ENCODE data around the gene GUCY2C.

Gene GUCY2C

DNA sequence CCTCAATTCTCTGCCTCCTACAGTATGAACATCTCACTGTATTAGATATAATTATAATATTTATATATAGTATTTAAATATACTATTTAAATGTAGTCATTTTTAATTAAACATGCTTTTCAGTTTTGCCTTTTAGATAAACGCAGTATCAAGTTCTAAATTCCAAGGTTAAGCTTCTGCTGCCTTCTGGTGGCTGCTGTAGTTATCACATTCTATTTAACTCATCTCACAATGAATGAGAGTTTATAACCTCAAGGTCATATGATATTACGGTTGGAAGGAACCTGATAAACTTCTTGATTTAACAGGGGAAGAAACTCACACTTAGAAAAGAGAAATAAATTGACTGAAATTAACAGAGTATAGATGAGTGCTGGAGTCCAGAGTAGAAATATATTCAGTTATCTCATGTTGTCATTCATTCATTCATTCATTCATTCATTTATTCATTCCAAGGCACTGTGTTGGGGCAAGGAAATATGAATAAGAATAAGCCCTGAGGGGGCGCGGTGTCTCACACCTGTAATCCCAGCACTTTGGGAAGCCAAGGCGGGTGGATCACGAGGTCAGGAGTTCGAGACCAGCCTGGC is 31.9 kb downstream of the GUCY2C start:
- Mint-ChIP-seq H3K36me3 (no peaks in the 10 kb centered on the region), H3K4me1 (peaks cover 18% of the 10 kb centered on the region), H3K27ac (peak overlapping the region; percentile 21), H3K27me3 (peaks cover 3% of the 10 kb centered on the region), H3K4me3 (no peak overlapping the region), H3K9me3 (peaks cover 3% of the 10 kb centered on the region)
- ATAC-seq (ENCODE audit: low read depth) (peak; percentile 76), DNase-seq (ENCODE audit: low spot score in 2 of 2) (peak; percentile 36 to 57)

DNA sequence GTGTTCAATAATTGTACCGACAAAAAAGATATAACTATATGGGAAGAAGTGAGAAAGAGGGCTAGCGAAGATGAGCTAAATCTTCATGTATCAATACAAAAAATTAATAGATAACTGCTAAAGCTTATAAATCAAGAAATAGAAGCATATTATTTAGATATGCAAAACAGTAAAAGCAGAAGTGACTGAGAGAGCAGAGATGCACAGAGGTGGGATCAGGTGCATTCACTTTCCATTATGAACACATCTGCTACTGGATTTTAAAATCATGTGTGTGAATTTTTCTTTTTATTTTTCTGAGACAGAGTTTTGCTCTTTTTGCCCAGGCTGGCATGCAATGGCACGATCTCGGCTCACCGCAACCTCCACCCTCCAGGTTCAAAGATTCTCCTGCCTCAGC is 33.4 kb downstream of the GUCY2C start:
- Mint-ChIP-seq H3K4me1 (peaks cover 18% of the 10 kb centered on the region), H3K27ac (no peak overlapping the region), H3K36me3 (no peaks in the 10 kb centered on the region), H3K9me3 (peaks cover 3% of the 10 kb centered on the region), H3K27me3 (peaks cover 3% of the 10 kb centered on the region), H3K4me3 (no peak overlapping the region)
- DNase-seq (ENCODE audit: low spot score in 2 of 2) (no peak), ATAC-seq (ENCODE audit: low read depth) (peak; percentile 48)

DNA sequence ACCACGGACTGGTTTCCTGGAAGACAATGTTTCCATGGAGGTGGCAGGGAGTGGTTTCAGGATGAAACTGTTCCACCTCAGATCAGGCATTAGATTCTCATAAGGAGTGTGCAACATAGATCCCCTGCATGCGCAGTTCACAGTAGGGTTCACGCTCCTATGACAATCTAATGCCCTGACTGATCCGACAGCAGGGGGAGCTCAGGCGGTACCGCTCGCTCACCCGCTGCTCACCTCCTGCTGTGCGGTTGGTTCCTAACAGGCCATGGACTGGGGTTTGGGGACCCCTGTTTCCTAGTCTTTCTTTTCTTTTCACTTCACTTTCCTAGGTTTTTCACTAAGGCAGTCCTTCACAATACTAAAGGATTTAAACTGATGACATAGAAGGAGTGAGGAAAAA is 39.6 kb downstream of the GUCY2C start:
- no peaks in the 10 kb centered on the region for H3K36me3 Mint-ChIP-seq
- H3K4me3 Mint-ChIP-seq, result no peak overlapping the region
- H3K4me1 Mint-ChIP-seq, result no peaks in the 10 kb centered on the region

DNA sequence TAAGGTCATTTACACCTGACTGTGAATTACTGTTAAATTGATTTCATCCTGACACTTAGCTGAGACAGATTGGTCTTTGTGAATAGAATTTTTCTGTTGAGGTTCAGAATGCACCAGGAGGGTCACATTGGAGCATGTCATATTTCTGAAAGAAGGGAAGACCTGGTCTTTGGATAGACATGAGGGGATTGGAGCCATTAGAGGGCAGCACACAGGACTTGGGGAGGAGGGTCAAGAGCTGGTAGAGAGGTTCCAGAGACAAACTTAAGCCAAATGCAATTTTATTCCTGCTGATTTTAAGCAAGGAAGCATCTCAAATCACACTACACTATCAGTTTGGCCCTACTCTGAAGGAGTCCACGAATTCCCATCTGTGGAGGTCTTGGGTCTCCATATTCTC is 41.1 kb downstream of the GUCY2C start:
- H3K4me3 Mint-ChIP-seq, result no peak overlapping the region
- no peaks in the 10 kb centered on the region for H3K27me3 Mint-ChIP-seq
- ATAC-seq (ENCODE audit: low read depth), result no peak
- H3K36me3 Mint-ChIP-seq, result no peaks in the 10 kb centered on the region
- no peaks in the 10 kb centered on the region for H3K4me1 Mint-ChIP-seq
- H3K9me3 Mint-ChIP-seq, result no peaks in the 10 kb centered on the region
- DNase-seq (ENCODE audit: low spot score in 2 of 2), result no peak
- H3K27ac Mint-ChIP-seq, result no peak overlapping the region

More for the DNA sequence above, 39.6 kb downstream of the GUCY2C start:
- H3K27ac Mint-ChIP-seq, result no peak overlapping the region
- ATAC-seq (ENCODE audit: low read depth) (no peak), DNase-seq (ENCODE audit: low spot score in 2 of 2) (no peak)
- H3K9me3 Mint-ChIP-seq, result no peaks in the 10 kb centered on the region
- no peaks in the 10 kb centered on the region for H3K27me3 Mint-ChIP-seq

DNA sequence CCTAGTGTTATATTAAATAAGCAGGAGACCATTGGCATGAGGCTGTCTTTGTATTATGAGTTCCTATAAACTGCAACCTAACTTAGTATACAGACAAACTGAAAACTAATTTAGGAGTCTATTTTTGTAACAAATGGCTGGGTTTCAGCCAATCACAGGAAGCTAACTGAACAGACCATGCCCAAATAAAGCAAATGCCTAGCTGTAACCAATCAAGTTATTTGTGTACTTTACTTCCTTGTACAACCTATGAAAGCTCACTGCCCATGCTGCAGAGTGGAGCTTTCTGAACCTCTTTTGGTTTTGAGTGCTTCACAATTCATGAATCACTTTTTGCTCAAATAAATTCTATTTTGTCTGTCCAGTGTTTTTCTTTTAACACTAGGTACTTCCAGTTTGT is 41.6 kb downstream of the GUCY2C start:
- Mint-ChIP-seq H3K27me3 (no peaks in the 10 kb centered on the region), H3K4me3 (no peak overlapping the region), H3K4me1 (no peaks in the 10 kb centered on the region), H3K27ac (no peak overlapping the region), H3K36me3 (no peaks in the 10 kb centered on the region), H3K9me3 (no peaks in the 10 kb centered on the region)
- ATAC-seq (ENCODE audit: low read depth) (no peak), DNase-seq (ENCODE audit: low spot score in 2 of 2) (no peak)

DNA sequence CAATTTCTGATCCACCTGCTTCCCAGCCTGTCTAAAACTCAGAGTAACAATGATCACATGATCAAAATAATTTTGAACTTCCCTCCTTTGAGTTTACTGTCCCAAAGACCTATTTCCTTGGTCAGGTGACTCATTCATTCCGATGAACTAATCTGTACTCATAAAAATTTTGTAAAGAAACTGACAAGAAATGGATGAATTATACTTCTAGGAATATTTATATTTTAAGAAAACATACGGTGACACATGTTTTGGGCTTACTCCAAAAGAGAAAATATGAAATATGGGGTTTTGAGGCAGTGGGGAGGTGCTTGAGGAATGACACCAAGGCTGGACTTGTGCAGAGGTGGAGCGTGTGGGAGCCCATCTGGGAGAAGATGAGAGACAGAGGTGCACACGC is 42.0 kb downstream of the GUCY2C start:
- no peak for DNase-seq (ENCODE audit: low spot score in 2 of 2)
- H3K4me3 Mint-ChIP-seq, result no peak overlapping the region
- ATAC-seq (ENCODE audit: low read depth), result no peak
- no peaks in the 10 kb centered on the region for H3K36me3 Mint-ChIP-seq
- no peaks in the 10 kb centered on the region for H3K27me3 Mint-ChIP-seq
- H3K27ac Mint-ChIP-seq, result no peak overlapping the region
- H3K4me1 Mint-ChIP-seq, result no peaks in the 10 kb centered on the region
- H3K9me3 Mint-ChIP-seq, result no peaks in the 10 kb centered on the region

DNA sequence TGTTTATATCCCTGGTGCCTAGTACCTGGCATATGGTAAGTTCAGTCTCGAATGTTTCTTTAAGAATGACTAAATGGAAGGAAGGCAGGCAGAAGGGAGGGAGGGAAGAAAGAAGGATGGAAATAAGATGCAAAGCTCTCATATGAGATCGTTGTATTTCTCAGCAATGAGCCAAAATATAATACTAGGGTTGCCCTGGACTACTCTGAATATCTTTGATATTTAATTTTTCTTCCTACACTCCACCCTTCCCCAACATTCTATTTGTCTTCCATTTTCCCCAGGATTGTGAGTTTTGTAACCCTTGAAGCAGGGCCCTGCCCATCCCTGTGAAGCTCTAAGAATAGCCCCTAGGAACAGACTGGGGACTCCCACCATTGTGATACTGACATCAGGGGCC is 43.9 kb downstream of the GUCY2C start:
- Mint-ChIP-seq H3K4me1 (no peaks in the 10 kb centered on the region), H3K9me3 (no peaks in the 10 kb centered on the region), H3K27me3 (no peaks in the 10 kb centered on the region), H3K4me3 (no peak overlapping the region), H3K36me3 (no peaks in the 10 kb centered on the region), H3K27ac (no peak overlapping the region)
- no peak for DNase-seq (ENCODE audit: low spot score in 2 of 2)
- no peak for ATAC-seq (ENCODE audit: low read depth)

DNA sequence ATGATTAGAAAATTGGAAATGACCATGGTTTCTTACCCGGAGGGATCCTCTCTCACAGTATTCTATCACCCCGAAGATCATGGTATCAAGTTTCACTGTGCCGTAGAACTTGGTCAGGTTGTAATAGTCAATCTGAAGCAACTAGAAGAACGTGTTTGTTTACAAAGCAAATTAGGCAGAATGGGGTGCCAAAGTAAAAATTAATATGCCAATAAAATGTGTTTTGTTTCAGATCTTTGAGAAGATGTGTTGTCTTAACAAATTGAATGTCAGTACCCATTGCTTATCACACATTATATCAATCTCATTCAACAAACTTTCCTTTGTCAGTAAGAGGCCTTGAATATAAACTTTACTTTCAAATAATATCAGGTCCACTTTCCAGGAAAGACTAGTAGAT is 45.0 kb downstream of the GUCY2C start:
- ATAC-seq (ENCODE audit: low read depth) (no peak), DNase-seq (ENCODE audit: low spot score in 2 of 2) (no peak)
- Mint-ChIP-seq H3K4me3 (no peak overlapping the region), H3K36me3 (no peaks in the 10 kb centered on the region), H3K9me3 (no peaks in the 10 kb centered on the region), H3K27me3 (no peaks in the 10 kb centered on the region), H3K4me1 (no peaks in the 10 kb centered on the region), H3K27ac (no peak overlapping the region)

DNA sequence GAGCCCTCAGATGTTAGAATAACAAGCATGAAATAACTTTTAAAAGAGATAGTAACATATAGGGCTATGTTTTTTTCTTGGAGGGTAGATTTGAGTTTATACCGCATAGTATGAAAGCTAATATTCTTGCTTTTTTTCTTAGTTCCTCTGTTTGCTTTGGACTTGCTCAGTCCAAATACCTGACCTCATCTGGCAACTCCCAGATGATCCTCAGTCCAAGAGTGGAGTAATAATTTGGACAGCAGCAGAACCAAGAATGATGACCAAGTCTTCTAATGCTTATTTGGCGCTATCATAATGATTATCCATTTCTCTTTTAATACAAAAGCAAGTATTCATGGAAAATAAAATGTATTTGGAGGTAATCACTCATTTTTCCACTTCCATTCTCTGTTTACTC is 45.6 kb downstream of the GUCY2C start:
- H3K4me1 Mint-ChIP-seq, result no peaks in the 10 kb centered on the region
- no peak for ATAC-seq (ENCODE audit: low read depth)
- no peaks in the 10 kb centered on the region for H3K36me3 Mint-ChIP-seq
- H3K9me3 Mint-ChIP-seq, result no peaks in the 10 kb centered on the region
- H3K27ac Mint-ChIP-seq, result no peak overlapping the region
- H3K4me3 Mint-ChIP-seq, result no peak overlapping the region
- no peak for DNase-seq (ENCODE audit: low spot score in 2 of 2)
- no peaks in the 10 kb centered on the region for H3K27me3 Mint-ChIP-seq

DNA sequence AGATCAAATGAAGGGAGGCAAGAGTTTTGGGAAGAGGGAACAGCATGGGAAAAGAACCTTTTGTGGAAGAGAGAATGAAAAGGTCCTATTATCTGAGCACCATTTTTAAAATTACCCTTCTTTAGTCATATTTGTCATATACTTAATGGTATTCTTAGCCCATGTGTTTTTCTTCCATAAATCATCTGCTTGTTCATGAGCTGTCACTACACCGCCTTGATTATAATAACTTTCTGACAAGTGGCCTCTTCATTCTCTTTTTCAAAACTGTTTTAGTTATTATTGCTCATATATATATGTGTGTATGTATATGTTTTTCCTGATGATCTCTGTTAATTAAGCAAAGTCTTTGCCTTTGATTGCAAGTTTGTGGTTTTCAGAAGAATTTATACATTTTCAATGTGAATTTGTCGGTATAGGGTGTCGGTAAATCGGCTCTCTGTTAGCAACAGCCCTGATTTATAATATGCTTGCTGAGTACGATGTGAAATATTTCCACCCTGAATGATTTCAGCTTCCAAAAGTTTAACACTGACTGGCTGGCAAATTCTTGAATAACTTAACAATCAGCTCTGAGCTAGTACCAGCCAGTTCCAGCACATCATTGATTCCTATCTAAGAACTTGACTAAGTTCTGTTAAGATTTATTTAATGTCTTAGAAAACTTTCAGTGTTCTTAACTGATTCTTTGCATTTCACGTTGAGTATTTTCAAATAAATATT is 49.2 kb downstream of the GUCY2C start:
- H3K27ac Mint-ChIP-seq, result no peak overlapping the region
- no peaks in the 10 kb centered on the region for H3K9me3 Mint-ChIP-seq
- no peaks in the 10 kb centered on the region for H3K36me3 Mint-ChIP-seq
- H3K27me3 Mint-ChIP-seq, result no peaks in the 10 kb centered on the region
- DNase-seq (ENCODE audit: low spot score in 2 of 2), result no peak
- ATAC-seq (ENCODE audit: low read depth), result no peak
- H3K4me3 Mint-ChIP-seq, result no peak overlapping the region
- H3K4me1 Mint-ChIP-seq, result no peaks in the 10 kb centered on the region

DNA sequence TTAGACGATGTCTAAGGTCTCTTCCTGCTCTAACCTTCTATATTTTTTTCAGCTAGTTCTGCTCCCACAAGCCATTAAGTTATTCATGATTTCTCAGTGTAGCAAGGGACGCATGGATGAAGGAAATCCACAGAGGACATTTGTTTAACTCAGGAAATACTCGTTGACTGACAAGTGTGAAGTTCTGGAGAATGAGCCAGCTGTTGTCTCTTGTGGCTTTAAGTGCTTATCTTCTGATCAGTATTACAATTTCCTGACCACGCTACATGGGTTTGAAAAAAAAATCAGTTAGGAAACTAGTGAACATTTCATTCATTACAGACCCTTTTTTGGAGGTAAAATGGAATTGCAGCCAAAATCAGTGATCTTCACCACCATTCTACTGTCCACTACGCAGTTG is 53.1 kb downstream of the GUCY2C start:
- Mint-ChIP-seq H3K27ac (peak overlapping the region; percentile 28), H3K4me3 (no peak overlapping the region), H3K36me3 (no peaks in the 10 kb centered on the region), H3K4me1 (no peaks in the 10 kb centered on the region), H3K27me3 (no peaks in the 10 kb centered on the region), H3K9me3 (no peaks in the 10 kb centered on the region)
- ATAC-seq (ENCODE audit: low read depth) (no peak), DNase-seq (ENCODE audit: low spot score in 2 of 2) (no peak)

DNA sequence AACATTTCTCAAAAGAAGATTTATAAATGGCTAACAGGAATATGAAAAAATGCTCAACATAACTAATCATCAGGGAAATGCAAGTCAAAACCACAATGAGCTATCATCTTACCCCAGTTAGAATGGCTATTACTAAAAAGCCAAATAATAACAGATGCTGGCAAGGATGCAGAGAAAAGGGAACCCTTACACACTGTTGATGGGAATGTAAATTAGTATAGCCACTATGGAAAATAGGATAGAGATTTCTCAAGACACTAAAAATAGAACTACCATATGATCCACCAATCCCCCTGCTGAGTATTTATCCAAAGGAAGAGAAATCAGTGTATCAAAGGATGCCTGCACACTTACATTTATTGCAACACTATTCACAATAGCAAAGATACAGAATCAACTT is 58.3 kb downstream of the GUCY2C start:
- Mint-ChIP-seq H3K27me3 (no peaks in the 10 kb centered on the region), H3K4me1 (no peaks in the 10 kb centered on the region), H3K9me3 (peaks cover 7% of the 10 kb centered on the region), H3K36me3 (no peaks in the 10 kb centered on the region), H3K4me3 (no peak overlapping the region), H3K27ac (no peak overlapping the region)
- no peak for DNase-seq (ENCODE audit: low spot score in 2 of 2)
- no peak for ATAC-seq (ENCODE audit: low read depth)

DNA sequence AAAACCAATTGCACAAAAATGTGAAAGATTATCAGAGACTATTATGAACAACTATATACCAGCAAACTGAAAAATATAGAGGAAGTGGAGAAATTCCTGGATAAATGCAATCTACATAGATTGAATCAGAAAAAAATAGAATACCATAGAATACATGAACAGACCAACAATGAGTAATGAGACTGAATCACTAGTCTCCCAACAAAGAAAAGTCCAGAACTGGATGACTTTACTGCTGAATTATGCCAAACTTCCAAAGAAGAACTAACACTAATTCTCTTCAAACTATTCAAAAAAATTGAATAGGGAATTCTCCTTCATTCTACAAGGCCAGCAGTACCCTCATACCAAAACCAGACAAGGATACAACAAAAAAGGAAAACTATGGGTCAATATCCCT is 60.6 kb downstream of the GUCY2C start:
- peaks cover 7% of the 10 kb centered on the region for H3K9me3 Mint-ChIP-seq
- H3K4me1 Mint-ChIP-seq, result no peaks in the 10 kb centered on the region
- H3K27me3 Mint-ChIP-seq, result no peaks in the 10 kb centered on the region
- H3K27ac Mint-ChIP-seq, result no peak overlapping the region
- ATAC-seq (ENCODE audit: low read depth), result no peak
- no peaks in the 10 kb centered on the region for H3K36me3 Mint-ChIP-seq
- no peak overlapping the region for H3K4me3 Mint-ChIP-seq
- DNase-seq (ENCODE audit: low spot score in 2 of 2), result no peak

DNA sequence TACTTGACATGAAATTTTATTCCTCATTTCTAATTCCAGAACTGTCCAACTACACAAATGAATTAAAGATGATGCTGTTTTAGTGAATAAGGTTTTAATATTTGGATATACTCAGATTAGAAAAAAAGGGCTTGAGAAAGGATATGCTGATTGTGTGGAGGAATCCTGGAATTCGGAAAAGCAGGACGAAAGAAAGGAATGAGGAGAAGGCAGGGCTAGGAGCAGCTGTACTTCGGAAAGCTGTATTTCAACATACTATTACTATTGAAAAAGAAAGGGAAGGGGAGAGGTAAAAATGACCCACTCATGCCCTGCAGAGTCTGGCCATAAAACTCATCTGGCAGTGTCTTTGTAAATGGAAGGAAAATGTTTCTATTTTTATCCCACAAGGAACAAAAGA is 65.6 kb downstream of the GUCY2C start:
- Mint-ChIP-seq H3K4me3 (no peak overlapping the region), H3K27ac (no peak overlapping the region), H3K36me3 (no peaks in the 10 kb centered on the region), H3K9me3 (peaks cover 3% of the 10 kb centered on the region), H3K4me1 (no peaks in the 10 kb centered on the region), H3K27me3 (no peaks in the 10 kb centered on the region)
- no peak for DNase-seq (ENCODE audit: low spot score in 2 of 2)
- ATAC-seq (ENCODE audit: low read depth), result no peak

All from memory B cell (primary cell).